ENCODE data around the gene RAPGEF1. TPM values are rescaled to one million over a fixed set of nuclear protein-coding genes. Genes with fewer than 3 reads are reported as not detected.

The RAPGEF1 gene
- total and polyA plus RNA-seq, 2 of the 13 experiments (the other 11 are each of a cell fraction or from before 2014, with no cell fraction given): 21.2 to 38.9 TPM

- TF ChIP-seq POGK (CRISPR knock-in tag; conservative IDR thresholded peaks at IDR 0.05) (0 out of 2 replicates have a peak, but pooled peaks have one; percentile 5), FOXA3 (CRISPR knock-in tag; IDR thresholded peaks at IDR 0.05) (peak; percentile 4; the same call in 1 of the 2 replicates), SIN3A (IDR thresholded peaks at IDR 0.05; ENCODE audit: borderline replicate concordance, low read depth, low read length) (no peak), ATF5 (CRISPR knock-in tag; IDR thresholded peaks at IDR 0.05; ENCODE audit: low read depth) (no peak)
Observed at GRCh38 chr9:131706608-131706970, 33.3 kb downstream of the RAPGEF1 start (continued).

GRCh38 chr9:131704988-131705387 is 34.9 kb downstream of the RAPGEF1 start:
- ATAC-seq (0 out of 3 replicates have a peak, but pooled peaks have one; percentile 11), DNase-seq (ENCODE audit: low spot score) (no peak)

More at GRCh38 chr9:131704988-131705387, 34.9 kb downstream of the RAPGEF1 start:
- in situ Hi-C loops (cut with HindIII; ENCODE audit: extremely low pct_ligation_motif_present, low pct_unique_long_range_greater_than_20kb): no loop called here
- no peaks in the 10 kb centered on the region for H3K27me3 ChIP-seq (ENCODE audit: control insufficient read depth in 1 of 2, insufficient read depth in 2 of 2, low read length in 2 of 2)
- WGBS (ENCODE audit: low lambda C conversion rate): 81% methylated on average over 4 of the region's 4 CpGs
- H3K4me1 ChIP-seq (ENCODE audit: insufficient read depth, low read length): peaks cover 63% of the 10 kb centered on the region
- no peak for FAIRE-seq
- H3K36me3 ChIP-seq (replicated peaks in 1 of 2; ENCODE audit: control insufficient read depth in 1 of 2, insufficient read depth in 2 of 2, low read length in 2 of 2): no peaks in the 10 kb centered on the region
- ChIA-PET CTCF (ENCODE audit: low intra/inter-chr PET ratio, low total read pairs) (interaction anchor here (2.5 kb wide), 1 partner anchor 35 kb away, joined by 10 read pairs; the partner anchor contains the start of gene RAPGEF1), POLR2A (no interaction called here)
- 0 out of 2 replicates have a peak overlapping the region, but pooled peaks have one; percentile 10 for H3K4me2 ChIP-seq (ENCODE audit: low read depth, low read length)
- H3K27ac ChIP-seq (ENCODE audit: extremely low read length, insufficient read depth, low read length): peak overlapping the region; percentile 79
- intact Hi-C loops (cut with micrococcal nuclease; ENCODE audit: unreplicated experiment): loop anchor here (2.0 kb wide), 1 partner anchor 30 kb away; no protein-coding TSS in a partner anchor
- no peaks in the 10 kb centered on the region for H3K9me3 ChIP-seq (ENCODE audit: low read length)
- no peak overlapping the region for H2AFZ ChIP-seq (ENCODE audit: low read length)
- TF ChIP-seq ZNF331 (CRISPR knock-in tag; IDR thresholded peaks at IDR 0.05): no peak
- no peak for TF ChIP-seq ZNF652 (CRISPR knock-in tag; IDR thresholded peaks at IDR 0.05; ENCODE audit: borderline replicate concordance, low read depth)
- TF ChIP-seq ZNF143 (CRISPR knock-in tag; IDR thresholded peaks at IDR 0.05): no peak
- TF ChIP-seq NFE2L1 (CRISPR knock-in tag; IDR thresholded peaks at IDR 0.05; ENCODE audit: borderline replicate concordance): no peak
- TF ChIP-seq KMT2A (CRISPR knock-in tag; IDR thresholded peaks at IDR 0.05): no peak
- TF ChIP-seq ZFP62 (CRISPR knock-in tag; IDR thresholded peaks at IDR 0.05): no peak
- no peak for TF ChIP-seq ZHX1 (CRISPR knock-in tag; IDR thresholded peaks at IDR 0.05; ENCODE audit: low read depth)
- no peak for TF ChIP-seq FIP1L1 (IDR thresholded peaks at IDR 0.05; ENCODE audit: borderline replicate concordance, insufficient read depth, low read depth, low read length)
- TF ChIP-seq ZKSCAN5 (CRISPR knock-in tag; IDR thresholded peaks at IDR 0.05): no peak
- no peak for TF ChIP-seq CERS6 (CRISPR knock-in tag; IDR thresholded peaks at IDR 0.05)
- no peak for TF ChIP-seq PHB2 (IDR thresholded peaks at IDR 0.05; ENCODE audit: partially characterized antibody)
- TF ChIP-seq RNF2 (conservative IDR thresholded peaks at IDR 0.05; ENCODE audit: low read depth): no peak
- BruUV-seq (replicated peaks): no TSS peak
- peaks cover 52% of the 10 kb centered on the region for H3K79me2 ChIP-seq (ENCODE audit: insufficient read depth, low read length)
- H3K4me3 ChIP-seq (replicated peaks in 1 of 3; ENCODE audit: insufficient read depth in 1 of 3, low read depth in 2 of 3, low read length in 3 of 3): no peak overlapping the region
- no peaks in the 10 kb centered on the region; the same call in 1 of the 2 replicates for H4K20me1 ChIP-seq (ENCODE audit: insufficient read depth, low read length)
- no peak overlapping the region for H3K9ac ChIP-seq (ENCODE audit: insufficient read depth, low read depth, low read length)
